Nephron (organoid): Measurements from ENCODE around the gene HAUS3.

Experiments
- H3K27ac Mint-ChIP-seq, 3 experiments: 2 replicates each; pipeline ENCODE4 v1.8.0; 2020; ENCODE audit warnings: mixed read lengths in 3 of 3, mild to moderate bottlenecking in 2 of 3, moderate library complexity in 1 of 3
- H3K27me3 Mint-ChIP-seq: 2 replicates; pipeline ENCODE4 v1.8.0; 2021; ENCODE audit warnings: low read depth, mild to moderate bottlenecking, moderate library complexity, mixed read lengths
- H3K36me3 Mint-ChIP-seq: 2 replicates; pipeline ENCODE4 v1.8.0; 2020; ENCODE audit warnings: low read depth, mixed read lengths
- H3K4me1 Mint-ChIP-seq: 2 replicates; pipeline ENCODE4 v1.8.0; 2020; ENCODE audit warnings: mixed read lengths
- H3K4me3 Mint-ChIP-seq, 3 experiments: 2 replicates each; pipeline ENCODE4 v1.8.0; 2020; ENCODE audit warnings: mild to moderate bottlenecking in 3 of 3, mixed read lengths in 3 of 3, moderate library complexity in 2 of 3
- H3K9me3 Mint-ChIP-seq: 2 replicates; pipeline ENCODE4 v1.8.0; 2020; ENCODE audit warnings: mixed read lengths
- CTCF ChIP-seq, 3 experiments: fragments of 200-600 bp; sonication (generic); IDR thresholded peaks; one replicate each; pipeline ENCODE4 v1.5.0; 2021; ENCODE audit warnings: antibody characterized with exemption in 3 of 3; ENCODE audit not compliant: unreplicated experiment in 3 of 3

The HAUS3 gene

GRCh38 chr4:2265113-2266110 lies 23.5 kb upstream of the HAUS3 start:
- peak overlapping the region; percentile 57 to 92 (median 86) for H3K27ac Mint-ChIP-seq
- peak overlapping the region; percentile 21 to 75 (median 63) for H3K4me3 Mint-ChIP-seq
- no peak for TF ChIP-seq CTCF (IDR thresholded peaks at IDR 0.05; ENCODE audit: unreplicated experiment in 3 of 3)
- H3K27me3 Mint-ChIP-seq, result no peaks in the 10 kb centered on the region
- no peaks in the 10 kb centered on the region for H3K9me3 Mint-ChIP-seq
- H3K4me1 Mint-ChIP-seq, result peaks cover 19% of the 10 kb centered on the region
- no peaks in the 10 kb centered on the region for H3K36me3 Mint-ChIP-seq

- Mint-ChIP-seq H3K27ac (no peak overlapping the region), H3K4me3 (no peak overlapping the region), H3K27me3 (no peaks in the 10 kb centered on the region), H3K9me3 (no peaks in the 10 kb centered on the region), H3K36me3 (no peaks in the 10 kb centered on the region), H3K4me1 (peaks cover 16% of the 10 kb centered on the region)
- no peak for TF ChIP-seq CTCF (IDR thresholded peaks at IDR 0.05; ENCODE audit: unreplicated experiment in 3 of 3)
These were observed 22.6 kb upstream of the HAUS3 start for GRCh38 chr4:2264481-2265041.

- Mint-ChIP-seq H3K36me3 (no peaks in the 10 kb centered on the region), H3K27ac (peak overlapping the region; percentile 48 to 83 (median 82)), H3K4me1 (peaks cover 10% of the 10 kb centered on the region), H3K4me3 (peak overlapping the region; percentile 78 to 82 (median 79)), H3K27me3 (no peaks in the 10 kb centered on the region), H3K9me3 (no peaks in the 10 kb centered on the region)
- TF ChIP-seq CTCF (IDR thresholded peaks at IDR 0.05; ENCODE audit: unreplicated experiment in 3 of 3), result no peak
These were observed 22.0 kb upstream of the HAUS3 start for GRCh38 chr4:2263926-2264321.

- H3K36me3 Mint-ChIP-seq, result no peaks in the 10 kb centered on the region
- H3K27me3 Mint-ChIP-seq, result no peaks in the 10 kb centered on the region
- peak overlapping the region; percentile 78 to 82 (median 79) for H3K4me3 Mint-ChIP-seq
- peak overlapping the region in 2 of 3 experiments; percentile 62 to 85 for H3K27ac Mint-ChIP-seq
- H3K9me3 Mint-ChIP-seq, result no peaks in the 10 kb centered on the region
- no peak for TF ChIP-seq CTCF (IDR thresholded peaks at IDR 0.05; ENCODE audit: unreplicated experiment in 3 of 3)
- peaks cover 6% of the 10 kb centered on the region for H3K4me1 Mint-ChIP-seq
These were observed 21.0 kb upstream of the HAUS3 start for GRCh38 chr4:2262944-2263250.

- peak overlapping the region; percentile 79 to 85 (median 84) for H3K4me3 Mint-ChIP-seq
- no peaks in the 10 kb centered on the region for H3K36me3 Mint-ChIP-seq
- H3K9me3 Mint-ChIP-seq, result no peaks in the 10 kb centered on the region
- H3K27ac Mint-ChIP-seq, result peak overlapping the region in 2 of 3 experiments; percentile 62 to 85
- H3K27me3 Mint-ChIP-seq, result no peaks in the 10 kb centered on the region
- peaks cover 11% of the 10 kb centered on the region for H3K4me1 Mint-ChIP-seq
- no peak for TF ChIP-seq CTCF (IDR thresholded peaks at IDR 0.05; ENCODE audit: unreplicated experiment in 3 of 3)
These were observed 20.4 kb upstream of the HAUS3 start for GRCh38 chr4:2262145-2262943.
